IPS-NIHi7 (cell line): ENCODE results near the gene B3GNT2.
"Not testable (repeated sequence)": the region's sequence is repeated elsewhere in the genome, so short reads cannot be mapped to it uniquely, and the experiment has no call there.

Experiments used
- DNase-seq: peaks from one replicate; pipeline ENCODE4 v3.0.0; 2012; ENCODE audit warnings: mixed read lengths; ENCODE audit errors: extremely low spot score

The B3GNT2 gene

DNA sequence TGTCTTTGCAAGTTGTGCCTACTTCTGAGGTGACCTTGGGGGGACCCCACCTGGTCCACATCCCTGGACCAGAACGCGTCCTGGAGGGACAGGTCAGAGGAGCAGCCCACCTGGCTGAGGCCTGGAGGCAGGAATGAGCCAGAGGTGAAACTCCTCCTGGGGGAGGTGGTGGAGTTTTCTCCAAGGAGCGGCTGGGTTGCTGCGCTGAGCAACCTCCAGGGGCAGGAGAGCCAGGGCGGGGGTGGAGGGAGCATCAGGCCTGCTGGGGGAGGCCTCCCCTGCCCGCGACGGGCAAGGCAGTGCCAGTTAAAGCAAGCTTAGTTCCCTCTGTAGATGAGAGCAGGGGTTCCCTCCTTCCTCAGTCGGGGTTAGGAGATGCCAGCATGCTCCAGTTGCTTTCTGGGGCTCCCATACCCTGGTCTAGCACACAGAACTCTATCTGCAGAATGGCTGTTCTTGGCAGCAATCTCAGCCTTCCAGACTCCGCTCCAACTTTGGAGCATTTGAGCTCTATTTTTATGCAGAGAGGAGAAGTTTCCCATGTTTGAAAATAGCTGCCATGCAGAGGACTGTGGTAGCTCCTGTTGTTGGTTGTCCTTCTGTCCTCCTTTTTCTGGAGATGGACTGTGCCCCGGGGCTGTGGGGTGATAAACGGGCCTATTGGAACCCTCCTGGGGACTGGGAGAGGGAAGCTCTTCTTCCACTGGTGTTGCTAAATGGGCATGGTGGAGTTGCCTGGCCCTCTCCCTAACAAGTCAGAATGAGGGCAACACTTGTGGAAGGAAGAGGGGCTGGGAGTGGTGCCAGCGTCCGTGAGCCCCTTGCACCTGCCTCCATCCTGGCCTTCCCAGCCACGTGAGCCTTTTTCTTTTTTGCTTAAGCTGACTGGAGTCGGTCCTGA is 39.1 kb downstream of the B3GNT2 start:
- DNase-seq = no peak

DNA sequence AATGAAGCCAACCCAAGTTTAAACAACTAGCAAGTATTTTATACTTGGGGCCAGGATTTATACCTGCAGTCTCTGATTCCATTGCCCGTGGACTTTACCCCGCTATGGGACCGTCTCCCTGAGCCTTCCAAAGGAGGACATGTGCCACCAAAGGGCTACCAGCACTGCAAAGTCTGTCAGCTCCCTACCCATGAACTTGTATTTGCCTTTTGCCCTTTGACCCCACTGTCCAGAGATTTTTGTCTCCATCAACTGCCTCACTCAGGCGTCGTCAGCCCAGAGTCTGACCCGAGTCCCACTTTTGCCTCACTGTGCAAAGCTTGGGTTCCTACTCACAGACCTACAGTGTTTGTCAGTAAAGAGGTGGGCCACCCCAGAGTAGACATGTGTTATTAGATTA is 40.6 kb downstream of the B3GNT2 start:
- DNase-seq = no peak

DNA sequence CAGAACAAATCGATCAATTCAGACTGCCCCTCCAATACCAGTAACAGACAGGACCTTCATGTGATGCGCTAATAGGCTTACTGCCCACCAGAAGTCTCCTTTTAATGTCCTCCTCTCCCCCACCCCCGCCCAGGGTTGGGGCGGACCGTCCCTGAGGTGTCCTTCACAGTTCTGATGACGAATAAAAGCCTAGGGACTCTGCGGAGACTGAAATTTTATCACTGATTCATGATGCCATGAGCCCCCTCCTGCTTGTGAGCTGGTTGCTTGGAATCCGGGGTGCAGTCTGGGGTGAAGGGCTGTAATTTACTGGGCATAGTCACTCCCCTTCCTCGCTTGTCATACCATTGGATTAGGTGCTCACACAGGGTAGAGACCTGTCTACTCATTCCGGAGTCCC is 42.3 kb downstream of the B3GNT2 start:
- DNase-seq = no peak

DNA sequence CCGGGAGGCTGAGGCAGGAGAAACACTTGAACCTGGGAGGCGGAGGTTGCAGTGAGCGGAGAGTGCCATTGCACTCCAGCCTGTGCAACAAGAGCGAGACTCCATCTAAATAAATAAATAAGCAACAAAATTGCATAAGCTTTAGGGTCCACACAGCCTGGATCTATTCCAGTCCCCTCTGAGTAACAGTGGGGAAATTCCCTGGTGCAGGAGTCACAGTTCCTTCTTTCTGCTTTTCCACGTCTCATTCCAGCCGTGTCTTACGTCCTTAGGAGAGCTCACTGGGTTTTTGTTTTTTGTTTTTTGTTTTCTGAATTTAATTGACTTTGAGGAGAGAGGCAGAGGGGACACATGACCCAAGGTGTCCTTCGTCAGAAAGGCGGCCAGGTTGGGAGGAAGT is 44.6 kb downstream of the B3GNT2 start:
- no peak for DNase-seq

DNA sequence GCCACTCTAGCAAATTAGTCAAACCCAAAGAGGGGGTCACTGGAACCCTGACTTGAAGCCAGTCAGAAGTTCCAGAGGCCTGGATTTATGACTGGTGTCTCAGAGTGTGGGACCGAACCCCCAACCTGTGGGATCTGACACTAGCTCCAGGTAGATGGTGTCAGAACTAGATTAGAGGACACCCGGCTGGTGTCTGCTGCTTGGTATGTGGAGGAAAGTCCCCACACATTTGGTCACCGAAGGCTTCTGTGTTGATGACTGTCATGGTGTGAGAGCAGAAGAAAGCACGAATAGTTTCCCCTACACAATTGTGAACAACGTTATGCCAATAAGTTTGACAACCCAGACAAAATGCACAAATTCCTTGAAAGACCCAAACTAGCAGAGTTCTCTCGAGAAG is 48.1 kb downstream of the B3GNT2 start:
- no peak for DNase-seq

DNA sequence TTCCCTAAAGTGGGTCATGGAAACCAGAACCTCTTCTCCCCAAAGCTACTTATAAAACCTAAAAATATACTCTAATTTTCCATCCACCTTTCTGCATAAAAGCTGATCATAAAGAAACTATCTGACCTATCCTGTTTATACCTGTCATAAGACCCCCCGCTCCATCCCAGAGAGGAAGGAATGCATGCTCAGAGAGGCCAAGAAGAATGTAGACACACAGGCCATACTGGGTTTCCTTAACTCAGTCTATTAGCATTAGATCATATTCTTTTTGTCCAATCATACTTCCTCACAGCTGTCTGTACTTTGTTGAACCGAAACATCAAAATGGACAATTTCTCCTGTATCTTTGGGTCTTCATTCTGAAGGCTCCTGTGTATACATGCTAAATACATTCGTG is 52.3 kb downstream of the B3GNT2 start:
- no peak for DNase-seq

DNA sequence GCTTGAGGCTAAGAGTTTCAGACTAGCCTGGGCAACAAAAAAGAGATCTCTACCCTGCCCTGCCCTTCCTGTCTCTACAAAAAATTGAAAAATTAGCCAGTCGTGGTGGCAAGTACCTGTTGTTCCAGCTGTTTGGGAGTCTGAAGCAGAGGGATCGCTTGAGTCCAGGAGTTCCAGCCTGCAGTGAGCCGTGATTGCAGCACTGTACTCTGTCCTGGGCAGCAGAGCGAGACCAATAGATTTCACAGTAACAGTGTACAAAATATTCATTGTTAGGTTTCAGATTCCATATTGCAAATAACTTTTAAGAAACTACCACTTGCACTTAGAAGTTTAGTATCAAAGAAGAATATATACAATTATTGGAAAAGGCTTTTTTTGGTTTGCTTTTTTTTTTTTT is 54.3 kb downstream of the B3GNT2 start:
- DNase-seq = no peak

DNA sequence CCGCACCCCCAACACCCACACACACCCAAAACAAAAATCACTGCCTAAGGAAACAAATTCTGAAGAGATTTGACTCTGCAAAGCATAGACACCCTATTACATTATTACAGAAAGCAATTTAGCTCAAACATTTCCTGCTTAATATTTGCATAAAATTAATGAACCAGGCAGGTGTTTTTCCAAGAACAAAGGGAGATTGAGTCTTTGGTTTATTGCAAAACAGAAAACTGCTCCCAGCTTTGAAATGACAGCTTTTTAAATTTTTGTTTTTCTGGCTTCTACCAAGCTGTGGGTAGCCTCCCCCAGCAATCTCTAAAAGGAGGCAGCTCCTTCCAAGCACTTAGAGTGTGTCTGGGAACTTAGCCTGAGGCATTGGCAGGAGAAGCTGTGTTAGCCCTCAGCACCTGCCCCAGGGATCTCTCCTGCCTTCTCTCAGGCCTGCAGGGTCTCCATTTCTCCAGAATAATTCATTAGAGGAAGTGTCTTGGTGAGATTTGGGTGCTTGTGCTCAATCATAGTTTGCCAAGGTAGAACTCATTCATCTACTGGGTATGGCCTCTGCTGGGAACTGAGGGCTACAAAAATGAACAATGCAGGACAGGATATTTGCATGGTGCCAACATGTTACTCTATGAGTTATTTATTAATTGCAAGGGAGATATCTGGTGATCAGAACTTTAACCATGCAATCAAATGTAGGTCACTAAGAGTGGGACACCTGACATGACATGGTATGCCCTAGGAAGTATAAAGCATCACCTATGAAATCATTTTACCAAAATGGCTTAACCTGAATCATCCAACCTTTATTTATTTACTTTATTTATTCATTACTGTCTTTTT is 58.7 kb downstream of the B3GNT2 start:
- no peak for DNase-seq

DNA sequence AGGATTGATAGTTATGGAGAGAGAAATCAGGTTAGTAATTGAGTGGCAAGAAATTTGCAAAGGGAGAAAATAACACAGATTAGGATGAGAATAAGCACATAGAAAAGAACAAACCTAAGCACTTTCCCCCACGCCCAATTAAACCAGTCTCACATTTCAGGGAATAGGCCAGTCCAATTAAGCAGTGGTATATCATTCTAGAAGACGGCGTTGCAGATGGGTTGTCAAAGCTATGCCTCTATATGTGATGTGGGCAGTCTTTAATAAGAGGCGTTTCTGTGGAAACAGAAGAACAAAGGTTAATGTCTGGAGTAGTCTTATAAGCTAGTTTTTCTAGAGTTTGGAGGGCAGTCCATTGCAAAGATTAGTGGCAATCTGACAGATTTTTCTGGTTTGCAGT is 61.6 kb downstream of the B3GNT2 start:
- no peak for DNase-seq

DNA sequence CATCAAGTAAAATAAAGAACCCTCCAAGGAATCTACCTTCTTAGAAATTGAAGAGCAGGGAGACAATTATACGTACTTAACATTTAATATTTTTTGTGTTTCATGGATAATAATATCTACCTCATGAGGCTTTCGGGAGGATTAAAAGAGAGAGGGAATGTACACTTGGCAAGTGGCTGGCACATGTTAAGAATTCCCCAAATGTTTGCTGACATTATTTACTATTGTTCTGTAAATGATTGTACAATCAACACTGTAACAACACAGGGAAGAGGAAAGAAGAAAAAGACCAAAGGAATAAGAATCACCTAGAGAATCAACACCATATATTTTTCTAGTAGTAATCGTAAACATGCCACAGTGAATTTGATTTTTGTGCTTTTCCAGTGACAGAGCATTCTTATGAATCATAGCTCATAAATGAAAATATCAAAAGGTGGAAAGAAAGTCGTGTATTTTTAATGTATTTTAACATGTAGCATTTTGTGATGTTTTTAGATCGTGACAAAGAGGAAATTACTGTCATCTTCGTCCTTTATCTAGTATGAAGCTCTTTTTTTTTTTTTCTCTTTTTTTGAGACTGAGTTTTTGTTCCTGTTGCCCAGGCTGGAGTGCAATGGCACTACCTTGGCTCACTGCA is 67.3 kb downstream of the B3GNT2 start:
- no peak for DNase-seq

DNA sequence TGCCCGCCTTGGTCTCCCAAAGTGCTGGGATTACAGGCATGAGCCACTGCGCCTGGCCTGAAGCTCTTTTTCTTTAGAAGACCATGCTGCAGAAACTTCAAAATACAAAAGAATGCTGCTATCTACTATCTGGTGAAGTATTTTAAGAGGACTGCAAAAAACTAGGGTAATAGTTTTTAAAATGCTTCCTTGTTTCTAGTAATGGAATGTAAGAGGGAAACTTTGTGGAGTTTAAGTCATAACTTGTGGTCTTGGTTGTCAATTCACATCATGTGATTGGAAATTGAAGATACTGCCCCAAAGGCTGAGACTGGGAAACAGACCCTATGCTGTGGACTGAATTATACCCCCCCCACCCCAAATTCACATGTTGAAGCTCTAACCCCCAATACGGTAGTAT is 68.3 kb downstream of the B3GNT2 start:
- no peak for DNase-seq

DNA sequence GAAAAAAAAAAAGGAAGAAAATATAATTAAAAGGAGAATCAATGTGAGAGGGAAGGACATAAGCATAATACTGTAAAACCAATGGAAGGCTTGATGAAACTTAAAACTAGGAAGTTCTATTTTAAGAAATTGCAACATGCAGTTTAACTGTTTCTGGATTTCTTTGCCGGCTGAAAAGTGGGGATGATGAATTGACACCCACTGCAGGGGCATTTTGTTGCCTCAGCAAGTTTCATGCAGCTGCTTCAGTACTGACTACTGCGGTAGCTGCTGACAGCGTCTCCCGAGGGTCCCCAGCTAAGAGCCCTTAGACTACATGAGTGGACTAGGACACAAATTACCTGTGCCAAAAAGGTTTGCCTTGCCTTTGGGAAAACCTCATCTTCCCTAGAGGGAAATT is 69.2 kb downstream of the B3GNT2 start:
- DNase-seq = no peak

DNA sequence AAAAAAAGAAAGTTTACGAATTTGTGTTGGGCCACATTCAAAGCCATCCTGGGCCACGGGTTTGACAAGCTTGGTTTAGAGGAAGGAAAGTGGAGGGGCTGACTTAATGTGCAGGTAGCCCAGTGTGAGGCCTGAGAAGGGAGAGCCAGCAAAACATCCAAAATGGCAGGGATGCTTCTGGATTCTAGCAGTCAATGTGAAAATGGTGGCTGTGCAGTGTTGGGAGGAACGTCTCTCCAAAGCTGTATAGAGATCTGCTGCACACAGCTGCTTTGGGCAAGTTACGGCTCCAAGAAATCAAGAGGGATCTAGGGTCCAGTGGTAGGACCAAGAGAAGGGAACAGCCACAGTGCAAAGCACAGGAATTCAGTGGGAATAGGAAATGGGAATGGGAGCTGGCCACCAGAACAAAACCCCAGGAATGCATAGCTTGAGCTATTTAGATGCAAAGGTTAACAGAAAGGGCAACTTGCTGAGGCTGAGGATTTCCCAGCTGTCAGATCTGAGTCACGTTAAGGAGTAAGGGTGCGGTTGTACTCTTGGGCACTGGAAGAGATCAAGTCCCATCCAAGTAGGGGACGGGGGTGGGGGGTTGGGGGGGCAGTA is 70.6 kb downstream of the B3GNT2 start:
- DNase-seq = peak; percentile 55

DNA sequence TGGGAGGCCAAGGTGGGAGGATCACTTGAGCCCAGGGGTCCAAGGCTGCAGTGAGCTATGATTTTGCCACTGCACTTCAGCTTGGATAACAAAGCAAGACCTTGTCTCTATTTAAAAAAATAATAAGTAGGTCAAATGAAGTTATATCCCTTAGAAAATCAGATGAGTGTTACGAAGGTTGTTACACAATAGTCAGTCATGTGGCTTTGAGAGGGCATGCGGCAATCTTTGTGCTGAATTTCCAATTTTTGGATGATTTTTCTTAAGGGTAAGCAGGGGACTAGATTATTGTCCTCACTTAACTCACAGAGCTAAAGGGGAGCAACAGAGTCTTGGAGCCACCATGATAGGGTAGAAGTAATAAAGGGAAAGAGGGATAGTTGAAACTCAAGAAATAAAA is 71.8 kb downstream of the B3GNT2 start:
- no peak for DNase-seq

DNA sequence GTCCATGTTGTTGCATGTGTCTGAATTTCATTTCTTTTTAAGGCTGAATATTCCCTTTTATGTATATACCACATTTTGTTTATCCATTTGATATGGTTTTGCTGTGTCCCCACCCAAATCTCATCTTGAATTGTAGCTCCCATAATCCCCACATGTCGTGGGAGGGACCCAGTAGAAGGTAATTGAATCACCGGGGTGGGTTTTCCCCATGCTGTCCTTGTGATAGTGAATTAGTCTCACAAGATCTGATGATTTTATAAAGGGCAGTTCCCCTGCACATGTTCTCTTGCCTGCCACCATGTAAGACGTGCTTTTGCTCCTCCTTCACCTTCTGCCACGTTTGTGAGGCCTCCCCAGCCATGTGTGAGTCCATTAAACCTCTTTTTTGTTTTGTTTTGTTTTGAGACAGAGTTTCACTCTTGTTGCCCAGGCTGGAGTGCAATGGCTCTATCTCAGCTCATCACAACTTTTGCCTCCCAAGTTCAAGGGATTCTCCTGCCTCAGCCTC is 72.8 kb downstream of the B3GNT2 start:
- DNase-seq = not testable (repeated sequence)

DNA sequence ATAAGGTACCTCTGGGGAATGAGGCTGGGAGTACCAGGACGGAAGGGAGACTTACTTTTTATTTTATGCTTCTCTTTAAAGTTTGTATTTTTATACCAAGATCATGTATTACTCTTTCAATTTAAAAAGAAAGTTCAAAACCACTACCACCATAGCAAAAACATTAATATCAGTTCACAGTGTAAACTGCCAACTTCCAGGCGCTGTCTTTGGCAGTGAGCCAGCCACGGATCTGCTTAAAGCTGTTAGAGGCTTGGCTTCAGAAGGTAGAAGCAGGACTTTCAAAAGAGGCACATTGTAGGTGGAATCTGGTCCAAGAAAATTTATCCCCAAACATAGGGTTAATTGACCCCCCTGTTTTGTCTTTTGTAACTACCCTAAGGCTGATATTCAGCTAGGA is 74.8 kb downstream of the B3GNT2 start:
- no peak for DNase-seq
